NT2/D1 (cell line): ENCODE measurements around the gene NTRK3.

ENCODE experiments used
- SUZ12 ChIP-seq: IDR thresholded peaks from 2 replicates; pipeline ENCODE4 v1.6.1; 2011; ENCODE audit not compliant: insufficient read length, insufficient read depth; ENCODE audit errors: extremely low read depth
- YY1 ChIP-seq: IDR thresholded peaks from 2 replicates; pipeline ENCODE4 v1.6.1; 2011; ENCODE audit not compliant: insufficient read length, insufficient read depth
- ZNF274 ChIP-seq: IDR thresholded peaks from 2 replicates; pipeline ENCODE4 v1.6.1; 2011; ENCODE audit warnings: mild to moderate bottlenecking, low read depth, low read length

- TF ChIP-seq YY1 (no peak), ZNF274 (no peak), SUZ12 (no peak)
Measured at GRCh38 chr15:88190232-88190631, 66.3 kb downstream of the NTRK3 start.
